Duodenal mucosa (tissue), 2 donors: Measurements from ENCODE around the gene ABI2.
A peak's percentile ranks its signal among the peaks of the same experiment; 100 is the strongest.
"Not testable (repeated sequence)": the region's sequence is repeated elsewhere in the genome, so short reads cannot be mapped to it uniquely, and the experiment has no call there.

ENCODE experiments used
- H3K27ac ChIP-seq: one replicate; pipeline ENCODE4 v1.7.0; 2013; ENCODE audit warnings: low read depth, low read length
- H3K27me3 ChIP-seq, 2 donors: one replicate each; pipeline ENCODE4 v1.7.0; 2013; ENCODE audit warnings: low read length in 2 of 2, control low read depth in 1 of 2; ENCODE audit not compliant: insufficient read depth in 2 of 2, control insufficient read depth in 1 of 2
- H3K36me3 ChIP-seq, 2 donors: one replicate each; pipeline ENCODE4 v1.7.0; 2013; ENCODE audit warnings: low read length in 2 of 2, control low read depth in 1 of 2; ENCODE audit not compliant: insufficient read depth in 2 of 2, control insufficient read depth in 1 of 2
- H3K4me1 ChIP-seq, 2 donors: one replicate each; pipeline ENCODE4 v1.7.0; 2013; ENCODE audit warnings: low read length in 2 of 2, control low read depth in 1 of 2; ENCODE audit not compliant: insufficient read depth in 2 of 2, control insufficient read depth in 1 of 2
- H3K4me3 ChIP-seq, 2 donors: one replicate each; pipeline ENCODE4 v1.7.0; 2013; ENCODE audit warnings: low read length in 2 of 2, low read depth in 1 of 2
- H3K9ac ChIP-seq, 2 donors: one replicate each; pipeline ENCODE4 v1.7.0; 2013; ENCODE audit warnings: low read length in 2 of 2, low read depth in 1 of 2
- H3K9me3 ChIP-seq, 2 donors: one replicate each; pipeline ENCODE4 v1.7.0; 2013; ENCODE audit warnings: low read length in 2 of 2, control low read depth in 1 of 2; ENCODE audit not compliant: control insufficient read depth in 1 of 2

Gene ABI2

GRCh38 chr2:203328760-203329540, 756 bp downstream of the ABI2 start:
- Histone ChIP-seq H3K9me3 (no peaks in the 10 kb centered on the region), H3K9ac (peak overlapping the region; percentile 44 to 70), H3K27ac (peak overlapping the region; percentile 66), H3K36me3 (no peaks in the 10 kb centered on the region), H3K4me3 (peak overlapping the region; percentile 86 to 87), H3K4me1 (peaks cover 5 to 6% of the 10 kb centered on the region in 2 donors), H3K27me3 (no peaks in the 10 kb centered on the region)

GRCh38 chr2:203330434-203330833, 2.2 kb downstream of the ABI2 start:
- H3K9me3 ChIP-seq, result no peaks in the 10 kb centered on the region
- no peaks in the 10 kb centered on the region for H3K36me3 ChIP-seq
- H3K27me3 ChIP-seq, result no peaks in the 10 kb centered on the region
- H3K4me1 ChIP-seq, result peaks cover 5 to 6% of the 10 kb centered on the region in 2 donors
- no peak overlapping the region for H3K9ac ChIP-seq
- H3K27ac ChIP-seq, result no peak overlapping the region
- H3K4me3 ChIP-seq, result no peak overlapping the region

DNA sequence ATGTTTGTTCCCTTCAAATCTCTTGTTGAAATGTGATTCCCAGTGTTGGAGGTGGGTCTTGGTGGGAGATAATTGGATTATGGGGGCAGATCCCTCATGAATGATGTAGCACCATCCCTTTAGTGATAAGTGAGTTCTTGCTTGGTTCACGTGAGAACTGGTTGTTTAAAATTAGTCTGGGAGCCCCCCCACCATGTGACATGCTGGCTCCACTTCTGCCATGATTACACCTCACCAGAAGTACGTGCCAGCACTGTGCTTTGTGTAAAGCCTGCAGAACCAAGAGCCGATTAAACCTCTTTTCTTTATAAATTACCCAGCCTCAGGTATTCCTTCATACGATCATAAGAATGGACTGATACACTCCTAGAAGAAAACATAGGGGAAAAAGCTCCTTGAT, 10.1 kb downstream of the ABI2 start:
- Histone ChIP-seq H3K4me1 (no peaks in the 10 kb centered on the region), H3K9ac (no peak overlapping the region), H3K27me3 (no peaks in the 10 kb centered on the region), H3K9me3 (no peaks in the 10 kb centered on the region), H3K36me3 (no peaks in the 10 kb centered on the region), H3K27ac (no peak overlapping the region), H3K4me3 (no peak overlapping the region)

- H3K9ac ChIP-seq, result no peak overlapping the region
- H3K4me1 ChIP-seq, result no peaks in the 10 kb centered on the region
- no peak overlapping the region for H3K27ac ChIP-seq
- H3K9me3 ChIP-seq, result no peaks in the 10 kb centered on the region
- no peaks in the 10 kb centered on the region for H3K27me3 ChIP-seq
- H3K36me3 ChIP-seq, result no peaks in the 10 kb centered on the region
- H3K4me3 ChIP-seq, result no peak overlapping the region
These were observed 12.7 kb downstream of the ABI2 start for GRCh38 chr2:203340791-203341487.

DNA sequence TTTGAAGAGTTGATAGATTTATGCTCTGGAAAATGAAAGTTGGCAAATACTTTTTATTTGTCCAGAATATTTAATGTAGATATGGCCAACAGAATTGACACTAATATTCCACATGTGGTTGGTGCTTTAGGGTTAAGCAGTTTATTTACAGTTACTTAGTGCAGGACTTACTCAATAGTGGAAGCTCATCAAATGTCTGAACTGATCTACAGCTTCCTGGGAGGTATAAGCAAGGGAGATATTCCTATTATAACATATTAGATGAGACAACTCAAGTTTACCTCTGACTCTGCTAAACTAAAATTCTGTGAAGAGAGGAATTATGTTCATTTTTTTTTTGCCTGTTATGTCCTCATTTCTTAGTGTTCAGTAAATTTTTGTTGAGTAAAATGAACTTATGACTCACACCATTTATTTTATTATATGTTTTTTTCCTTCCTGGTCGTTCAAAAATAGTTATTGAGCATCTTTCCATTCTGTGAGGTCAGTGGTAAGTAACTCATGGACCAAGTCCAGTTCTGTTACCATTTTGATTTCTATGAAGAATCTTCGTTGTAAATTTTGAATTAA, 13.6 kb downstream of the ABI2 start:
- Histone ChIP-seq H3K9ac (no peak overlapping the region), H3K27ac (no peak overlapping the region), H3K4me3 (no peak overlapping the region), H3K36me3 (no peaks in the 10 kb centered on the region), H3K9me3 (no peaks in the 10 kb centered on the region), H3K4me1 (no peaks in the 10 kb centered on the region), H3K27me3 (no peaks in the 10 kb centered on the region)

DNA sequence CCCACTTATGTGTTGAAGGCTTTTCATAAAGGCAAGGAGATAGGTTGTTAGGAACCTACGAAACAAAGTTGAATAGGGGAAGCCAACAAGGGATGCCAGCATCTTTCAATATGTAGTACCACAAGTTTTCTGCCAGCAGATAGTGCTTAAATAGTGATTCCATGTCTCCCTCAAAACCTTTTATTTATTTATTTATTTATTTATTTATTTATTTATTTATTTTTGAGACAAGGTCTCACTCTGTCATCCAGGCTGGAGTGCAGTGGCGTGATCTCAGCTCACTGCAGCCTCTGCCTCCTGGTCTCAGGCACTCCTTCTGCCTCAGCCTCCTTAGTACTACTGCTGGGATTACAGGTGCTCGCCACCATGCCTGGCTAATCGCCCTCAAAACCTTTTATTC, 14.2 kb downstream of the ABI2 start:
- H3K27me3 ChIP-seq, H3K36me3 ChIP-seq, H3K9ac ChIP-seq, H3K4me3 ChIP-seq, H3K4me1 ChIP-seq, H3K9me3 ChIP-seq, H3K27ac ChIP-seq: not testable (repeated sequence)

DNA sequence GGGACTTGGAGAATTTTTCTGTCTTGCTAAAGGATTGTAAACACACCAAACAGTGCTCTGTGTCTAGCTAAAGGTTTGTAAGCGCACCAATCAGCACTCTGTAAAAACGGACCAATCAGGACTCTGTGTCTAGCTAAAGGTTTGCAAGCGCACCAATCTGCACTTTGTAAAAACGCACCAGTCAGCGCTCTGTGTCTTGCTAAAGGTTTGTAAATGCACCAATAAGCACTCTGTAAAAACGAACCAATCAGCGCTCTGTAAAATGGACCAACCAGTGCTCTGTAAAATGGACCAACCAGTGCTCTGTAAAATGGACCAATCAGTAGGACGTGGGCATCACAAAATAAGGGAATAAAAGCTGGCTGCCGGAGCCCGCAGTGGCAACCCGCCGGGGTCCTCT, 16.5 kb downstream of the ABI2 start:
- no peaks in the 10 kb centered on the region for H3K9me3 ChIP-seq
- no peaks in the 10 kb centered on the region for H3K36me3 ChIP-seq
- H3K4me3 ChIP-seq, result no peak overlapping the region
- H3K27me3 ChIP-seq, result no peaks in the 10 kb centered on the region
- no peak overlapping the region for H3K27ac ChIP-seq
- H3K4me1 ChIP-seq, result no peaks in the 10 kb centered on the region
- H3K9ac ChIP-seq, result no peak overlapping the region

DNA sequence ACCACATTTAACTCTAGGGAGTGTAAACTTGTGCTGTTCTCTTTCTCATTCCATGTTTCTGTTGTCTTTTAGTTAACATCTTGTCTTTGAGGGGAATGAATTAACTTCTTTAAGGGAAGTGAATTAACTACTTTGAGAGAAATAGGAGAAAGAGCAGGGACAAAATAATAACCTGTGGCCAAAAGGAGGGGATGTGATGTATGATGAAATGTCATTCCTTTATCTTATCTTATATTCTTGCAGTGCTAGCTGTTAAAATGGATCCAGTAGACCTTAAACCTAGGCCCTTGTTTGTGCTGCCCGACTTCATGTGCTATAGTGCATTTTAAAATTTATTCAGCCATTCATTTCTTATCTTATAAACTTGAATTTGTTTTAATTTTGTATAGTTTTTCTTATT, 18.4 kb downstream of the ABI2 start:
- no peaks in the 10 kb centered on the region for H3K36me3 ChIP-seq
- H3K9ac ChIP-seq, result no peak overlapping the region
- no peaks in the 10 kb centered on the region for H3K4me1 ChIP-seq
- no peak overlapping the region for H3K4me3 ChIP-seq
- H3K27ac ChIP-seq, result no peak overlapping the region
- no peaks in the 10 kb centered on the region for H3K27me3 ChIP-seq
- H3K9me3 ChIP-seq, result no peaks in the 10 kb centered on the region

DNA sequence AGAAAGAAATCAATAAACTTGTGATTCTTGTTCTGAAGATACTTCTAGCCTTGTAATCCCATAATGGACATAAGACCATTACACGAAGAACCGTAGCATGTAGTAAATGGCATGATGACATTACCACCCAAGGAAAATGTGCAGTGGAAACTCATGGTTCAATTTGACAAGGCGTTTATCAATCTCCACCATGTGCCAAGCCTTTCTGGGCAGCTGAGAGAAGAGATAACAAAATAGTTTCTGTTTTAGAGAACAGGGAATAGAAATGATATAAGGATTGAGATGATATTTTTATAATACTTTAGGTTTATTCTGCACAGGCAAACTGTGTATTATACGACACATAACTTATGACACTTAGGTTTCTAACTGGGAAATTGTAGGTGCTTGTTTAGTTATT, 19.2 kb downstream of the ABI2 start:
- H3K27ac ChIP-seq, result no peak overlapping the region
- no peak overlapping the region for H3K9ac ChIP-seq
- H3K36me3 ChIP-seq, result no peaks in the 10 kb centered on the region
- H3K9me3 ChIP-seq, result no peaks in the 10 kb centered on the region
- H3K4me3 ChIP-seq, result no peak overlapping the region
- no peaks in the 10 kb centered on the region for H3K4me1 ChIP-seq
- H3K27me3 ChIP-seq, result no peaks in the 10 kb centered on the region

DNA sequence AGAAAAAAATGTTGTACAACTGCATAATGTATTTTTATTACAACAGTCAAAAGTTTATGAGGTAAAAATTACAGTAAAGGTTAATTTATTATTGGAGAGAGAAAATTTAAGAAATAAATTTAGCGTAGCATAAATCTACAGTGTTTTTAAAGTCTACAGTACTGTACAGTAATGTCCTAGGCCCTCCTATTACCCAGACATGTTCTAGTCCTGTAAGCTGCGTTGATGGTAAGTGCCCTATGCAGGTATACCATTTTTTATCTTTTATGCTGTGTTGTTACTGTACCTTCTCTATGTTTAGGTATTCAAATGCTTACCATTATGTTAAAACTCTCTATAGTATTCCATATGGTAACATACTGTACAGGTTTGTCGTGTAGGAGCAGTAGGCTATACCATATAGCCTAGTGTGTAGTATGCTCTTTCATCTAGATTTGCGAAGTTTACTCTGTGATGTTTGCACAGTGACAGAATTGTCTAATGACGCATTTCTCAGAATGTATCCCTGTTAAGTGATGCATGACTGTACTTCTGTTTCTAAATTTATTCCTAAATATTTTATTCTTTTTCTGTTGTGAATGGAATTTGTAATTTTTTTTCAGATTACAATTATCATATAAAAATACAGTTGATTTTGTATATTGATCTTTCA, 24.5 kb downstream of the ABI2 start:
- Histone ChIP-seq H3K4me3 (no peak overlapping the region), H3K4me1 (no peaks in the 10 kb centered on the region), H3K27me3 (no peaks in the 10 kb centered on the region), H3K9ac (no peak overlapping the region), H3K36me3 (no peaks in the 10 kb centered on the region), H3K9me3 (no peaks in the 10 kb centered on the region), H3K27ac (no peak overlapping the region)
